Upper lobe of left lung (tissue), 4 donors: Measurements from ENCODE around the gene HMCES.

Experiments
- POLR2A ChIP-seq, 4 donors: fragments of 450-650 bp; IDR thresholded peaks; one replicate each; pipeline ENCODE4 v1.5.1; 2016 to 2017; ENCODE audit warnings: antibody characterized with exemption in 4 of 4, mild to moderate bottlenecking in 2 of 4
- TF ChIP-seq, protein P1 (sequence below), 6 experiments: fragments of 450-650 bp in 4 of 6; fragments of 200-600 bp in 2 of 6; sonication (generic) in 2 of 6; IDR thresholded peaks; one replicate each; pipeline ENCODE4 v1.5.1; 2016 to 2019; ENCODE audit warnings: antibody characterized with exemption in 6 of 6

DNA sequence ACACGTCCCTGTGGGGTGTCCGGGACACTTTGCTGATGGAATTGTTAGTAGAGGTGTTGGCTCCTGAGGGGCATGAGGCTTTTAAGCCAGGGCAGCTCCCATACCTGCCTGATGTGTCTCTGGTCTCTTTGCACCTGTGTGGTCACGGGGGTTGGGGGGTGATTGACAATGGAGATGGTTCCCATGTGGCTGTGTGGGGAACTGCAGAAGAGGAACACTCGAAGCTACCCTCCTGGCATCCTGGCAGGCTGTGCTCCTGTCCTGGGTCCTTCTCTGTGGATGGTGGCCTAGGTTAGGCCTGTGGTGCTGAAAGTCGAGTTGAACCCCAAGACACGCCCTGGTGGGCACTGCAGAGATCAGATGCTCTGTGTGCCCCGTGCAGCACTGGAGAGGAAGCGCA, 73.4 kb downstream of the HMCES start:
- TF ChIP-seq POLR2A (IDR thresholded peaks at IDR 0.05), result no peak
- TF ChIP-seq, protein P1, sequence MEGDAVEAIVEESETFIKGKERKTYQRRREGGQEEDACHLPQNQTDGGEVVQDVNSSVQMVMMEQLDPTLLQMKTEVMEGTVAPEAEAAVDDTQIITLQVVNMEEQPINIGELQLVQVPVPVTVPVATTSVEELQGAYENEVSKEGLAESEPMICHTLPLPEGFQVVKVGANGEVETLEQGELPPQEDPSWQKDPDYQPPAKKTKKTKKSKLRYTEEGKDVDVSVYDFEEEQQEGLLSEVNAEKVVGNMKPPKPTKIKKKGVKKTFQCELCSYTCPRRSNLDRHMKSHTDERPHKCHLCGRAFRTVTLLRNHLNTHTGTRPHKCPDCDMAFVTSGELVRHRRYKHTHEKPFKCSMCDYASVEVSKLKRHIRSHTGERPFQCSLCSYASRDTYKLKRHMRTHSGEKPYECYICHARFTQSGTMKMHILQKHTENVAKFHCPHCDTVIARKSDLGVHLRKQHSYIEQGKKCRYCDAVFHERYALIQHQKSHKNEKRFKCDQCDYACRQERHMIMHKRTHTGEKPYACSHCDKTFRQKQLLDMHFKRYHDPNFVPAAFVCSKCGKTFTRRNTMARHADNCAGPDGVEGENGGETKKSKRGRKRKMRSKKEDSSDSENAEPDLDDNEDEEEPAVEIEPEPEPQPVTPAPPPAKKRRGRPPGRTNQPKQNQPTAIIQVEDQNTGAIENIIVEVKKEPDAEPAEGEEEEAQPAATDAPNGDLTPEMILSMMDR (IDR thresholded peaks at IDR 0.05), result no peak
